Glutamatergic neuron (in vitro differentiated cells): ENCODE results near the gene PPP2R5C. TPM values are rescaled to one million over a fixed set of nuclear protein-coding genes. Genes with fewer than 3 reads are reported as not detected.
A peak's percentile ranks its signal among the peaks of the same experiment; 100 is the strongest.

Source experiments
- DNase-seq: peaks from one replicate; pipeline ENCODE4 v3.0.0; 2022
- H3K27ac Mint-ChIP-seq: one replicate; pipeline ENCODE4 v1.8.0; 2020; ENCODE audit warnings: mild to moderate bottlenecking, mixed read lengths, inconsistent platforms; ENCODE audit not compliant: unreplicated experiment
- H3K27me3 Mint-ChIP-seq: one replicate; pipeline ENCODE4 v1.8.0; 2020; ENCODE audit warnings: mild to moderate bottlenecking, moderate library complexity, mixed read lengths, inconsistent platforms; ENCODE audit not compliant: unreplicated experiment
- H3K36me3 Mint-ChIP-seq: one replicate; pipeline ENCODE4 v1.8.0; 2020; ENCODE audit warnings: mild to moderate bottlenecking, mixed read lengths, inconsistent platforms; ENCODE audit not compliant: unreplicated experiment
- H3K4me1 Mint-ChIP-seq: one replicate; pipeline ENCODE4 v1.8.0; 2020; ENCODE audit warnings: mild to moderate bottlenecking, low read depth, mixed read lengths, inconsistent platforms; ENCODE audit not compliant: unreplicated experiment
- H3K4me3 Mint-ChIP-seq: one replicate; pipeline ENCODE4 v1.8.0; 2020; ENCODE audit warnings: mild to moderate bottlenecking, mixed read lengths, inconsistent platforms; ENCODE audit not compliant: unreplicated experiment
- H3K9me3 Mint-ChIP-seq: one replicate; pipeline ENCODE4 v1.8.0; 2020; ENCODE audit warnings: mild to moderate bottlenecking, moderate library complexity, mixed read lengths, inconsistent platforms; ENCODE audit not compliant: unreplicated experiment
- total RNA-seq: library from RNA; stranded (reverse); fragmentation: NEBNext Ultra II Directional; extraction: Animal tissue kit (Norgen Biotek cat#: 25700); gene quantifications from one replicate; pipeline ENCODE4 v1.2.1, GENCODE V29; 2021; ENCODE audit not compliant: unreplicated experiment
- TF ChIP-seq, protein P1 (sequence below): fragments of 200-600 bp; sonication (generic); IDR thresholded peaks from one replicate; pipeline ENCODE4 v1.5.0; 2021; ENCODE audit not compliant: partially characterized antibody, unreplicated experiment

PPP2R5C gene
- total RNA-seq, 1 donor from 2014 or later = 116 TPM

DNA sequence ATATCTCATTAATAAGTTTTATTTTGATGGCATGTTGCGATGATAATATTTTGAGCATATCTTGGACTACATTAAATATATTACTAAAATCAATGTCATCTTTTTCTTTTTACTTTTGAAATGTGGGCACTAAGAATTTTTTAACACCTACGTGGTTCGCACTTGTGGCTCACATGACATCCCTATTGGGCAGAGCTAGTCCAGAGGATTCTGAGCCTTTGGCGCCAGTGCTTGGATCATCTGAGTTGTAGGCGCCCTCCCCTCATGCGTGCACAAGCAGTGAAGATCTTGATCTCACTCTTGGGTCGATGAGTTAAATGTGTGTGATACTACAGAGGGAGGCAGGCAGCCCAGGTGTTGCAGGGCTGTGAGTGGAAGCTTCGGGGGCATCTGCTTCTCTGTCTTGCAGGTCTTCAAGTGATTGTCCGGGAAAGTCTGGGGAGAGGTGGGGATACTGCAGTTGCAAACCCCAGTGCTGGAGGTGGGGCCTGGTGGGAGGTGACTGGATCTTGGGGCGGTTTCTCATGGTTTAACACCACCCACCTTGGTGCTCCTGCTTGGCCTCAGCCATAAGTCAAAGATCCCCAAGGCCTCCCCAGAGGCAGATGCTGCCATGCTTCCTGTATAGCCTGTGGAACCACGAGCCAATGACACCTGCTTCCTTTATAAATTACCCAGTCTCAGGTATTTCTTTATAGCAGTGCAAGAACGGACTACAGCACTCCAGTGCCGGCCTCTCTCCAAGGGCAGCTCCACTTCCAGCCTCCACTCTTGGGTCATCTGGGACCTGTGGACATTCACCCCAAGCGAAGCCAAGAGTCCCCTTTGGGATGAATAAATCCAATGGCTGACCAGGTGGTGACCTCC lies 46.1 kb upstream of the PPP2R5C start:
- H3K4me3 Mint-ChIP-seq = no peak overlapping the region
- no peaks in the 10 kb centered on the region for H3K27me3 Mint-ChIP-seq
- no peak for DNase-seq
- H3K9me3 Mint-ChIP-seq = peaks cover 10% of the 10 kb centered on the region
- TF ChIP-seq, protein P1, sequence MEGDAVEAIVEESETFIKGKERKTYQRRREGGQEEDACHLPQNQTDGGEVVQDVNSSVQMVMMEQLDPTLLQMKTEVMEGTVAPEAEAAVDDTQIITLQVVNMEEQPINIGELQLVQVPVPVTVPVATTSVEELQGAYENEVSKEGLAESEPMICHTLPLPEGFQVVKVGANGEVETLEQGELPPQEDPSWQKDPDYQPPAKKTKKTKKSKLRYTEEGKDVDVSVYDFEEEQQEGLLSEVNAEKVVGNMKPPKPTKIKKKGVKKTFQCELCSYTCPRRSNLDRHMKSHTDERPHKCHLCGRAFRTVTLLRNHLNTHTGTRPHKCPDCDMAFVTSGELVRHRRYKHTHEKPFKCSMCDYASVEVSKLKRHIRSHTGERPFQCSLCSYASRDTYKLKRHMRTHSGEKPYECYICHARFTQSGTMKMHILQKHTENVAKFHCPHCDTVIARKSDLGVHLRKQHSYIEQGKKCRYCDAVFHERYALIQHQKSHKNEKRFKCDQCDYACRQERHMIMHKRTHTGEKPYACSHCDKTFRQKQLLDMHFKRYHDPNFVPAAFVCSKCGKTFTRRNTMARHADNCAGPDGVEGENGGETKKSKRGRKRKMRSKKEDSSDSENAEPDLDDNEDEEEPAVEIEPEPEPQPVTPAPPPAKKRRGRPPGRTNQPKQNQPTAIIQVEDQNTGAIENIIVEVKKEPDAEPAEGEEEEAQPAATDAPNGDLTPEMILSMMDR = no peak
- no peaks in the 10 kb centered on the region for H3K36me3 Mint-ChIP-seq
- H3K4me1 Mint-ChIP-seq = peaks cover 3% of the 10 kb centered on the region
- H3K27ac Mint-ChIP-seq = no peak overlapping the region

DNA sequence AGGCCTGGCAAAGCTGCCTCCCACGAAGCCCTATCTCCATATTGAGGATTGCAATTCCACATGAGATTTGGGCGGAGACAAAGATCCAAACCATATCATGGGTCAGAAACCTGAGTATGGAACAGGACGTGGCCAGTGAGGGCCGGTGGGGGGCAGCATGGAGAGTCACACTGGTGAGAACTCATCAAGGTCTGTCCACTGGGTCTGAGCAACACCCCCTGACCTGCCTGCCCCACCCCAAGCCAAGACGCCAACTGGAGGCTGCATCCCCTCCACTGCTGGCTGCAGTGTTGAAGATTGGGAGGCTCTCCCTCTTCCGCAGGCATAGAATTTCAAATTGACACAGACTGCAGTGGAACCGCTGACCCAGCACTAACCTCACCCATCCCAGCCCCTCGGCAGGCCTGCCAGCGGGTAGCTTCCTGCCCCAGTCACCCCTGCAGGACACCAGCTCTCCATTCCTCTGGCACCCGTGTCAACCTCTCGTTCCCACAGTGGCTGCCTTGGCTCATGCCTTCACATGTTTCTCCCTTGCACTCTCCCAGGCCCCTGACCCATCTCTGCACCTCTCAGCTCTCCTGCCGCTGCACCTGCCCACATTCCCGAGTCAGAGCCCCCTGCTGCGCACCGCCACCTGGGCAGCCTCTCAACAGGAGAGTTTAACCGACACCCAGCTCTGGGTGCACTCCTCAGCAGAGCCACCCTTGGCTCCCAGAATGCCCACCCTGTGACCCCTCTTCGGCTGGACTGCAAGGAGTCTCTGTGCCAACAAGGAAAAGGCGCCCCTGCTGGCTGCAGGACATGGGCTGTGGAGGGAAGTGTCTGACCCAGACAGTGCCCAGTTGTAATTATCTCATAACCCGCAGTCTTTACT lies 45.2 kb upstream of the PPP2R5C start:
- H3K4me1 Mint-ChIP-seq = peaks cover 3% of the 10 kb centered on the region
- no peak overlapping the region for H3K27ac Mint-ChIP-seq
- H3K9me3 Mint-ChIP-seq = peaks cover 8% of the 10 kb centered on the region
- H3K27me3 Mint-ChIP-seq = no peaks in the 10 kb centered on the region
- TF ChIP-seq, protein P1 = no peak
- no peak overlapping the region for H3K4me3 Mint-ChIP-seq
- no peak for DNase-seq
- no peaks in the 10 kb centered on the region for H3K36me3 Mint-ChIP-seq

DNA sequence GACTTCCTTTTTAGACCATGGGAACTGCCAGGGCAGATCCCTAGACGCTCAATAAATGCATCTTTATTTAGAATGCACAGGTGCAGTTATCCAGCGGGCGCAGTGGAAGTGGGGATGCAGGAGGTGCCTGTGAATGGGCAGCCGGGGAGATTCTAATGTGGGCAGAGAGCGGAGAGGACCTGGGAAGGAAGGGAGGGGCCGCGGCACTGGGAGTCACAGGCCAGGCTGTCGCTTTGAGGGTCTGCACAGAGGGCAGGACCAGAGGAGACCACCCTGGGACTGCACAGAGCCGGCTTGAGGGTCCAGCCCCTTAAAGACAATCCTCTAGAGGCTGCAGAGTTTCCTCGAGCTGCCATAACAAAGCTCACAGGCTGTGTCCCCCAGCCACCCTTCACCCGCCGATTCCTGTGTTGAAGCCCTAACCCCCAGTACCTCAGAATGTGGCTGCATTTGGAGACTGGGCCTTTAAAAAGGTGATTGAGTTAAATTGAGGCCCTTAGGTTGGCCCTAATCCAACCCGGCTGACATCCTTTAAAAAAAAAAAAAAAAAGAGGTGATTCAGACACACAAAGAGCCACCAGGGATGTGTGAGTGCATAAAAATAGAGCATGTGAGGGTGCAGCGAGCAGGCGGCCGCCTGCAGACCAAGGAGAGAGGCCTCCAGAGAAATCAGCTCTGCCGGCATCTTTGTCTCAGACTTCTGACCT lies 44.4 kb upstream of the PPP2R5C start:
- TF ChIP-seq, protein P1 = no peak
- no peaks in the 10 kb centered on the region for H3K36me3 Mint-ChIP-seq
- no peaks in the 10 kb centered on the region for H3K27me3 Mint-ChIP-seq
- no peak for DNase-seq
- H3K4me1 Mint-ChIP-seq = peaks cover 3% of the 10 kb centered on the region
- H3K9me3 Mint-ChIP-seq = peaks cover 8% of the 10 kb centered on the region
- no peak overlapping the region for H3K27ac Mint-ChIP-seq
- H3K4me3 Mint-ChIP-seq = no peak overlapping the region

DNA sequence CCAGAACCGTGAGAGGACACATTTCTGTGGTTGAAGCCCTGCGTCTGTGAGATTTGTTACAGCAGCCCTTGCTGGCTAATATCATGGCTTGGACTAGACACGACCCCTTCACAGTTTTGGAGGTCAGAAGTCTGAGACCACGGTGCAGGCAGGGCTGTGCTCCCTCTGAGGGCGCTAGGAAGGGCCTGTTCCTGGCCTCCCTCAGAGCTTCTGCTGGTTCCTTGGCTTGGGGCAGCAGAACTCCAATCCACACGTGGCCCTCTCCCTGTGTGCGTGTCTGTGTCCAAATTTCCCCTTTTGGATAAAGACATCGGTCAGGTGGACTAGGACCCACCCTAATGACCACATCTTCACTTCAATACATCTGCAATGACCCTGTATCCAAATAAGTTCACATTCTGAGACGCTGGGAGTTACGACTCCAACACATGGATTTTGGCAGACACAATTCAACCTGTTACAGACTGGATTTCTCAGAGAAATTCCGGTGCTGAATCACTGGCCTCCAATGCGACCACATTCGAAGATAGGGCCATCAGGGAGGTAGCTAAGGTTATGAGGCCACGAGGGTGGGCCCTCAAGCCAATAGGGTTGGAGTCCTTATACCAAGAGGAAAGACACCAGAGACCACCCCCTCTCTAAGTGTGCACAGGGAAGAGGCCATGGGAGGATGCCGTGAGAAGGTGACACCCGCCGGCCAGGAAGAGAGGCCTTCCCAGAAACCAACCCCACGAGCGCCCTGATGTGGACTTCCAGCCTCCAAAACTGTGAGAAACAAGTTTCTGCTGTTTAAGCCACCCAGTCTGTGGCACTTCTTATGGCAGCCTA lies 43.6 kb upstream of the PPP2R5C start:
- Mint-ChIP-seq H3K9me3 (peaks cover 8% of the 10 kb centered on the region), H3K27ac (peak overlapping the region; percentile 55), H3K4me1 (peaks cover 3% of the 10 kb centered on the region), H3K36me3 (no peaks in the 10 kb centered on the region), H3K4me3 (no peak overlapping the region), H3K27me3 (no peaks in the 10 kb centered on the region)
- TF ChIP-seq, protein P1 = no peak
- DNase-seq = no peak
